ENCODE data around the gene UBE2E1.

UBE2E1 gene

DNA sequence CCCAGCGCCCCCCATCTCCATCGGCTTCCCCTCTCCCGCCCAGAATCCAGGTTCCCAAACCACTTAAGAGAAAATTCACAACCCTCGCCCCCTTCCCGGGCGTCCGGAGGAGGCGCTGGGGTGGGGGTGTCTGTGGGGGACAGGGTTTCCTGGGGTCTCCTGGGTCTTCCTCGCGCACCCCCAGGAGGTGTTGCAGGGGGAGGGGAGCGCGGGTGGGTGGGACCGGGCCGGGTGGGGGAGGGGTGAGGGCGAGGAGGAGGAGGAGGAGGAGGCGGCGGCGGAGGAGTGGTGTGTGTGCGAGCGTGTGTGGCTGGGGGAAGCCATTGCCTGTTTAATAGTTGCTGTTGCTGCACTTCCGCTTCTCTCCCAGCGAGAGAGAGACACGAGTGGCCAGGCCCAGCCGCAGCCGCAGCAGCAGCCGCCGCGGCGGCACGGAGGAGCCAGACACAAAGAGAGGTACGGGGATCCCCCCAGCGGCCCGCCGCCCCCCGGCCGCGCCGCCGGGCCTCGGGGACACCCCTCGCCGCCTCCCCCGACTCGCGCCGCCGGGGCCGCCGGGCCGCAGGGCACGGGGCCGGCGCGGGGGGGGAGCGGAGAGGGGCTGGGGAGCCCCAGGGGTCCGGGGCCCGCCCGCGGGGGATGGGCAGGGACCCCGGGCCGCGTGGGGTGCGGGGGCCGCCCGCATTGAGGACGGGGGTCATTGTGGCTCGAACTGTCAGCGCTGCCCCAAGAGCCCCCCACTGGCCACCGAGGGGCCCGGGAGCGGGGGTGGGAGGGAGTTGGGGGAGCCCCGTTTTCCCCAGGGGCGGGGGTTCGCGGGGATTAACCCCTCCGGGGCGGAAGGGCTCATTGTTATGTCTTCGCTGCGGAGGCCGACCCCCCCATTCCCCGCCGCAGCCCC lies at the start of gene UBE2E1:
UBE2E1 (plus strand) TSS at position 323 of the 901 bp plus-strand sequence. CDS start 1,315 bp downstream, outside the sequence.
- peak; percentile 48 for DNase-seq (ENCODE audit: low spot score)

DNA sequence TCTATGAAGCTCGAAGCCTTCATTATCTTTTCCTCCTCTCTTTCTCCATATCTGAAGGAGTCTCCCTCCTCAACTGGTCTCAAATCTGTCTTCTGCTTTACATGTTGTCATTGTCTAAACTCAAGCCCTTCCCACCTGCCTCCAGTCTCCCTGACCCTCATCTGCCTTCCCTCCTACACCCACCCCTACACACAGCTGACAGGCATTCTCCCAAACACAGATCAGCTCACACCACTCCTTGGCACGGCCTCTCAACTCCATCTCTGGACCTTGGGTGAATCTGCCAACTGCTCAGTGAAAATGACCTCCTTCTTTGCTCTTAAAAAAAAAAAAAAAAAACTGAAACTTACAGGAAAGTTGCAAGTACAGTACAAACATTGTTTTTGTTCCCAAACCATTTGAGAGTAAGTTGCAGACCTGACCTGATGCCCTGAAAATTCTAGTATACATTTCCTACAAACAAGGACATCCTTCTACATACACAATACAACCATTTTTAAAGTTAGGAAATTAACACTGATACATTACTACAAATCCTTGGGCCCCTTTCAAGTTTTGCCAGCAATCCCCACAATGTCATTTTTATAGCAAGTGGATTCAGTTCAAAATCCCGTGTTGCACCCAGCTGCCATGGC lies 49.4 kb upstream of the UBE2E1 start:
- no peak for DNase-seq (ENCODE audit: low spot score)

GRCh38 chr3:23758253-23758838 lies 47.4 kb upstream of the UBE2E1 start:
- DNase-seq (ENCODE audit: low spot score), result no peak

- no peak for DNase-seq (ENCODE audit: low spot score)
Observed at GRCh38 chr3:23760325-23760724, 45.4 kb upstream of the UBE2E1 start.

GRCh38 chr3:23760871-23761373 lies 44.8 kb upstream of the UBE2E1 start:
- no peak for DNase-seq (ENCODE audit: low spot score)

DNA sequence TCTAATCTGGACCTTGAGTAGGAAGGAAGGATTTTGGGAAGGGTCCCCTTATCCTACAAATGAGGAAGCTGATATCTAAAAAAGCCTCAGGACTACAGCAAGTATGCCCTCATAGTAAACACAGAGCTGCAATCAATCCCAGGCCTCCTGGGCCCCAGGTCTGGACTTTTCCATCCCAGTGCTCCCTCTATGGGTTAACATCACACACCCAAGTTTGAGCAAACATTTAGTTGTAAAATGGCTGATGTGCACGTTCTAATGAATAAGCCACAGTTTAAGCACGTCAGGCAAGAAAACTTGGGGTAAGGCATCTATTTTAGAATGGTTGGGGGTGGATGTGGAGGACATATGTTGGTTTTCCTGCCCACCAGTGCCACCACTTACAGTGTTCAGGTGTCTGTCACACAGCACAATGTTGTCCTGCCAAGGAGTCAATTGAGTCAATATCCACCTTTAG lies 44.3 kb upstream of the UBE2E1 start:
- DNase-seq (ENCODE audit: low spot score), result no peak

DNA sequence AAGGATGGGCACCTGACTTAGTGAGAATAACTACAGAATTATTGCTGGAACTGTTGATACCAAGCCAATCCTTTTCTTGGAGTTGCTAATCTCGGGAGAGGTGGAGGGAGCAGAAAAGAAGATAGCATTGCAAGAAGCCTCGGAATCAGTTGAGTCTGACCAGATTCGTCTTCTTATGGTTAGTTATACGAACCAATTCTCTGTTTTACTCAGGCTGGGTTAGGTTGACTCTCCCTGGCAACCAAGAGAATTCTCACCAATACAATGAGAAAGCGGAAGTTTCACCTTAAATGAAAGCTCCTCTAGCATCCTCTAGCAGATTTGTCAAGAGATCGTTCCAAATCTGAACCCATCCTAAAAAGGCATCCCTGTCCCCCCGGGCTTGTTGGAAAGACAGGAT lies 43.5 kb upstream of the UBE2E1 start:
- DNase-seq (ENCODE audit: low spot score), result no peak

- DNase-seq (ENCODE audit: low spot score), result no peak
Observed at GRCh38 chr3:23762759-23763477, 42.8 kb upstream of the UBE2E1 start.

GRCh38 chr3:23764407-23764806 lies 41.3 kb upstream of the UBE2E1 start:
- DNase-seq (ENCODE audit: low spot score), result no peak

DNA sequence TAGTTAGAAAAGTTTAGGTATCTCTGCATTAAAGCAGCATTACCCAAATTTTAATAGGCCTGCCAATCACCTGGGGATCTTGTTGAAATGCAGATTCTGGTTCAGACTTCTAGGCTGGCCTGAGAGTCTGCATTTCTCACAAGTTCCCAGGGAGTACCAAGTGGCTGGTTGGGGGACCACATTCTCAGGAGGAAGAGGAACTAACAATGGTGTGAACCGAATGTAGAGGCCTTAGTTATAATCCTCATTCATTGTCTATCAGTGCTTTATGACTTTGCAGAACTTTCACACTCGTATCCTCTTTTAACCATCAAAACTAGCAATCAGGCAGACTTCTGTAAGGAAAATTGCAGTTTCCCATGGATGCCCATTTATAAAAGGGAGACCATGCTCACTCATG lies 38.2 kb upstream of the UBE2E1 start:
- DNase-seq (ENCODE audit: low spot score), result no peak

GRCh38 chr3:23775254-23775909 lies 30.4 kb upstream of the UBE2E1 start:
- DNase-seq (ENCODE audit: low spot score), result no peak

GRCh38 chr3:23776352-23776891 lies 29.3 kb upstream of the UBE2E1 start:
- peak; percentile 56 for DNase-seq (ENCODE audit: low spot score)

DNA sequence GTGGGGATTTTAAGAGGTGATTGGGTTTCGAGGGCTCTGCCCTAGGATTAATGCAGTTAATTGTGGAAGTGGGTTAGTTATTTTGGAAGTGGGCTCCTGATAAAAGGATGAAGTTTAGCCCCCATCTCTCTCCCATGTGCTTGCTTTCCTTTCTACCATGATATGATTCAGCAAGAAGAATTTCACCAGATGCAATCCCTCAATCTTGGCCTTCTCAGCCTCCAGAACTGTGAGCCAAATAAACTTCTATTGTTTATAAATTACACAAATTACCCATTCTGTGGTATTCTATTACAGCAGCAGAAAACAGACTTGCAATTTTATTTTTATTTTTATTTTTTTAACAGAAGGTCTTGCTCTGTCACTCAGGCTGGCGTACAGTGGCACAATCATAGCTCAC lies 27.3 kb upstream of the UBE2E1 start:
- no peak for DNase-seq (ENCODE audit: low spot score)

GRCh38 chr3:23779841-23780240 lies 25.9 kb upstream of the UBE2E1 start:
- DNase-seq (ENCODE audit: low spot score), result no peak

- no peak for DNase-seq (ENCODE audit: low spot score)
Observed at GRCh38 chr3:23781051-23781450, 24.7 kb upstream of the UBE2E1 start.

GRCh38 chr3:23781871-23782270 lies 23.9 kb upstream of the UBE2E1 start:
- DNase-seq (ENCODE audit: low spot score), result no peak

DNA sequence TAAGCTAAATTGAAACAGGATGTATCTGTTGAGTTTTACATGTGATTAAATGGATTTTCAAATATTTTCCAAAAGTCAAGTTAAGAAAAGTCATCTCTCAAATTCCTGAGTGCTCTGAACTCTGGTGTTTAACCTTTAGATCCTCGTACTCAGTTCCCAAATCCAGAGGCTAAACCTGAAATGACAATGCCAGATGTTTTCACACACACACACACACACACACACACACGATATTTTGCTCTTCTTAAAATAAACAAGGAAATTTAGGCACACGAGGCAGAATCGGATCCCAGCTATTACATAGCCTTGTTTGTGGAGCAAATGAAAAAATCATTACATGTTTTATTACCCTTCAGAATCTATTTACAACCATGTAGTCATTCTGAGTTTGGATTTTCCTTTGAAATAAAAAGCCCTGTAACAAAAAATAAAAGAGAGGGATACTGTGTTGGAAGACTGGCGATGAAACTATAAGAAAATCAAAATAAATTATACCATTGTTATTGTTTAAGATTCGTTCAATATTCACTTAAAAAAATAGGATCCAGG lies 20.6 kb upstream of the UBE2E1 start:
- no peak for DNase-seq (ENCODE audit: low spot score)

- no peak for DNase-seq (ENCODE audit: low spot score)
Observed at GRCh38 chr3:23785882-23786281, 19.9 kb upstream of the UBE2E1 start.

DNA sequence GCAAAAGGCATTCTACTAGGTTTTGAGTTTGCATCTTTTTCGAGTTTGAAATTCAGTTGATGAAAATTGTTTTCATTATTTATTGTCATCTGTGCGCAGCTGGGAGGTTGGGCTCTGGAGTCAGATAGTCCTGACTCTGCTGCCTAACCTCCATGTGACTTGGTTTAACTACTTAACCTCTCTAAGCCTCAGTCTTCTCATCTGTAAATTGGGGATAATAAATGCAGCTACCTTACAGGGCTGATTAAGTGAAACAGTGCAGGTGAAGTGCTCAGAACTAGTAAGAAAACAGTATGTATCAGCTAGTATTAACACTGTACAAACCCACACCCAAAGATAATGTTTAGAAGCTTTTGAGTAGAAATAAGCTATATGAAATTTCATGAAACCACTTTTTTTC lies 14.1 kb upstream of the UBE2E1 start:
- DNase-seq (ENCODE audit: low spot score), result no peak

GRCh38 chr3:23793528-23794134 lies 12.1 kb upstream of the UBE2E1 start:
- DNase-seq (ENCODE audit: low spot score), result no peak

- DNase-seq (ENCODE audit: low spot score), result no peak
Observed at GRCh38 chr3:23795096-23795495, 10.7 kb upstream of the UBE2E1 start.

Data from kidney capillary endothelial cell (primary cell).